HCT116 (cell line): Measurements from ENCODE around the gene RAET1E. TPM values are rescaled to one million over a fixed set of nuclear protein-coding genes. Genes with fewer than 3 reads are reported as not detected.

Experiments used
- ATAC-seq: fragments of 200-7000 bp; cut with Tn5 transposase; 2 replicates; pipeline ENCODE4 v1.9.1; 2020; ENCODE audit warnings: mild to moderate bottlenecking, moderate library complexity
- BruUV-seq: library from RNA; stranded (reverse); fragments of 400-500 nt; replicated peaks from 2 replicates; lab custom pipeline; 2021; lab: Mats Ljungman, UMichigan
- CTCF ChIA-PET: fragments of 300-600 bp; sonication (Branson Sonifier 250); formaldehyde crosslinking; loops from one replicate; lab custom pipeline; 2021; ENCODE audit warnings: antibody characterized with exemption; lab: Charles Lee
- POLR2A ChIA-PET: fragments of 300-600, 350-600 bp; sonication (Branson Sonifier 250); formaldehyde crosslinking; loops from one replicate; lab custom pipeline; 2021; ENCODE audit warnings: antibody characterized with exemption; lab: Charles Lee
- RAD21 ChIA-PET, 2 experiments: fragments of 300-600 bp; sonication (Branson Sonifier 250); formaldehyde crosslinking; loops; one replicate each; lab custom pipeline; 2023; ENCODE audit warnings: low total read pairs in 2 of 2; ENCODE audit not compliant: uncharacterized antibody in 2 of 2, unreplicated experiment in 2 of 2, low non-redundant PET in 1 of 2; lab: Charles Lee
- DNase-seq: peaks from one replicate; pipeline ENCODE4 v3.0.0-alpha.2; 2010; ENCODE audit warnings: low read depth, low spot score
- H2AFZ ChIP-seq: fragments of 200-600 bp; shearing (Covaris generic), sonication (generic); 2 replicates; pipeline ENCODE4 v1.6.1; 2017; ENCODE audit warnings: low read depth, mixed run types, mixed read lengths, antibody characterized with exemption, low read length; ENCODE audit not compliant: poor library complexity, severe bottlenecking
- H3K27ac ChIP-seq: 2 replicates; pipeline ENCODE4 v1.5.1; 2012; ENCODE audit warnings: low read depth, low read length
- H3K27me3 ChIP-seq: fragments of 200-600 bp; sonication (generic); 2 replicates; pipeline ENCODE4 v1.6.1; 2016; ENCODE audit warnings: mixed run types, low read length, mixed read lengths; ENCODE audit not compliant: insufficient read depth
- H3K36me3 ChIP-seq, 2 experiments: fragments of 200-500 bp in 1 of 2; fragments of 200-600 bp in 1 of 2; sonication (Bioruptor generic) in 1 of 2; sonication (generic) in 1 of 2; 2 replicates each; pipeline versions ENCODE4 v1.5.1 to v1.6.1; 2014 to 2016; ENCODE audit warnings: low read length in 2 of 2, inconsistent platforms in 1 of 2, mixed read lengths in 1 of 2, mixed run types in 1 of 2; ENCODE audit not compliant: insufficient read depth in 2 of 2, control insufficient read depth in 1 of 2
- H3K4me1 ChIP-seq, 2 experiments: fragments of 200-600 bp in 1 of 2; sonication (generic) in 1 of 2; 2 replicates each; pipeline versions ENCODE4 v1.5.1 to v1.6.1; 2012 to 2017; ENCODE audit warnings: low read length in 2 of 2, inconsistent platforms in 1 of 2, mild to moderate bottlenecking in 1 of 2, mixed read lengths in 1 of 2, mixed run types in 1 of 2, moderate library complexity in 1 of 2; ENCODE audit not compliant: insufficient read depth in 2 of 2, control insufficient read depth in 1 of 2
- H3K4me2 ChIP-seq: fragments of 200-600 bp; sonication (generic); 2 replicates; pipeline ENCODE4 v1.6.1; 2017; ENCODE audit warnings: mixed run types, low read length, mixed read lengths
- H3K4me3 ChIP-seq, 2 experiments: fragments of 200-600 bp in 1 of 2; sonication (generic) in 1 of 2; replicated peaks in 1 of 2; 2 replicates each; pipeline ENCODE4 v1.5.1; 2011 to 2016; ENCODE audit warnings: low read length in 2 of 2, control low read depth in 1 of 2, low read depth in 1 of 2, mild to moderate bottlenecking in 1 of 2, mixed read lengths in 1 of 2, mixed run types in 1 of 2
- H3K79me2 ChIP-seq: fragments of 200-600 bp; sonication (generic); 2 replicates; pipeline ENCODE4 v1.6.1; 2017; ENCODE audit warnings: mild to moderate bottlenecking, mixed run types, low read length, moderate library complexity, mixed read lengths; ENCODE audit not compliant: insufficient read depth
- H3K9ac ChIP-seq: fragments of 200-600 bp; sonication (generic); 2 replicates; pipeline ENCODE4 v1.6.1; 2016; ENCODE audit warnings: low read length, mixed read lengths
- H3K9me2 ChIP-seq: fragments of 200-600 bp; sonication (generic), shearing (Covaris generic); 2 replicates; pipeline ENCODE4 v1.6.1; 2017; ENCODE audit warnings: mixed run types, mild to moderate bottlenecking, moderate library complexity; ENCODE audit not compliant: insufficient read depth
- H3K9me3 ChIP-seq, 2 experiments: fragments of 200-500 bp in 1 of 2; fragments of 200-600 bp in 1 of 2; sonication (Bioruptor generic) in 1 of 2; sonication (generic) in 1 of 2; 2 replicates each; pipeline ENCODE4 v1.6.1; 2014 to 2017; ENCODE audit warnings: low read length in 2 of 2, mixed read lengths in 2 of 2, inconsistent platforms in 1 of 2, low read depth in 1 of 2, mild to moderate bottlenecking in 1 of 2, mixed run types in 1 of 2, moderate library complexity in 1 of 2; ENCODE audit not compliant: control insufficient read depth in 1 of 2, insufficient read depth in 1 of 2
- H4K20me1 ChIP-seq: fragments of 200-600 bp; sonication (generic), shearing (Covaris generic); 2 replicates; pipeline ENCODE4 v1.6.1; 2017; ENCODE audit warnings: mixed run types, mild to moderate bottlenecking, moderate library complexity; ENCODE audit not compliant: insufficient read depth
- CBX3 ChIP-seq: IDR thresholded peaks from 2 replicates; pipeline ENCODE4 v1.6.1; 2012; ENCODE audit warnings: low read depth
- EGR1 ChIP-seq: IDR thresholded peaks from 2 replicates; pipeline ENCODE4 v1.6.1; 2012; ENCODE audit warnings: low read depth
- ELF1 ChIP-seq: IDR thresholded peaks from 2 replicates; pipeline ENCODE4 v1.6.1; 2012; ENCODE audit warnings: low read depth, borderline replicate concordance
- EZH2 ChIP-seq: fragments of 200-600 bp; sonication (generic); IDR thresholded peaks from 2 replicates; pipeline ENCODE4 v1.6.1; 2017; ENCODE audit warnings: antibody characterized with exemption, mixed run types
- FOSL1 ChIP-seq: IDR thresholded peaks from 2 replicates; pipeline ENCODE4 v1.6.1; 2012; ENCODE audit warnings: low read depth
- MAX ChIP-seq: IDR thresholded peaks from 2 replicates; pipeline ENCODE4 v1.6.1; 2012
- POLR2A ChIP-seq: IDR thresholded peaks from 2 replicates; pipeline ENCODE4 v1.7.0; 2011; ENCODE audit warnings: borderline replicate concordance; ENCODE audit not compliant: insufficient read depth, insufficient read length; ENCODE audit errors: extremely low read depth
- RAD21 ChIP-seq: IDR thresholded peaks from 2 replicates; pipeline ENCODE4 v1.6.1; 2012; ENCODE audit warnings: low read depth, mild to moderate bottlenecking
- SIN3A ChIP-seq: IDR thresholded peaks from 2 replicates; pipeline ENCODE4 v1.6.1; 2012; ENCODE audit warnings: low read depth
- SP1 ChIP-seq: IDR thresholded peaks from 2 replicates; pipeline ENCODE4 v1.6.1; 2012; ENCODE audit warnings: low read depth
- TCF7L2 ChIP-seq: IDR thresholded peaks from 2 replicates; pipeline ENCODE4 v1.7.0; 2011; ENCODE audit warnings: borderline replicate concordance, inconsistent platforms; ENCODE audit not compliant: insufficient read depth, insufficient read length; ENCODE audit errors: extremely low read depth
- YY1 ChIP-seq: IDR thresholded peaks from 2 replicates; pipeline ENCODE4 v1.6.1; 2011; ENCODE audit warnings: low read length, low read depth, moderate library complexity, mild to moderate bottlenecking; ENCODE audit not compliant: insufficient replicate concordance; ENCODE audit errors: extremely low read depth
- ZFX ChIP-seq: fragments of 450-650 bp; IDR thresholded peaks from 2 replicates; pipeline ENCODE4 v1.6.1; 2017
- ZNF274 ChIP-seq: fragments of 200-500 bp; sonication (Bioruptor generic); IDR thresholded peaks from 2 replicates; pipeline ENCODE4 v1.6.1; 2014; ENCODE audit warnings: mild to moderate bottlenecking, low read depth, low read length, inconsistent platforms
- intact Hi-C: fragments of 100-400 bp; cut with micrococcal nuclease; formaldehyde crosslinking; loops from 2 replicates; pipeline ENCODE4 v1.10.0; 2022
- total RNA-seq: library from RNA; stranded (reverse); gene quantifications from one replicate; pipeline ENCODE4 v1.2.1, GENCODE V29; 2021; ENCODE audit not compliant: unreplicated experiment
- TF ChIP-seq, protein P1 (sequence below): IDR thresholded peaks from 2 replicates; pipeline ENCODE4 v1.6.1; 2012
- TF ChIP-seq, protein P2 (sequence below): IDR thresholded peaks from 2 replicates; pipeline ENCODE4 v1.6.1; 2012; ENCODE audit warnings: low read depth
- TF ChIP-seq, protein P3 (sequence below), 3 experiments: fragments of 200-600 bp in 1 of 3; sonication (generic) in 1 of 3; IDR thresholded peaks in 2 of 3; conservative IDR thresholded peaks in 1 of 3; 2 replicates each; pipeline ENCODE4 v1.5.1; 2012 to 2017; ENCODE audit warnings: low read depth in 2 of 3, low read length in 2 of 3, antibody characterized with exemption in 1 of 3, borderline replicate concordance in 1 of 3, control low read depth in 1 of 3, mild to moderate bottlenecking in 1 of 3, mixed read lengths in 1 of 3, mixed run types in 1 of 3, moderate library complexity in 1 of 3; ENCODE audit not compliant: insufficient read depth in 1 of 3
- TF ChIP-seq, protein P4 (sequence below): IDR thresholded peaks from 2 replicates; pipeline ENCODE4 v1.6.1; 2011; ENCODE audit warnings: mild to moderate bottlenecking, low read length, moderate library complexity; ENCODE audit not compliant: insufficient replicate concordance; ENCODE audit errors: extremely low read depth

Gene RAET1E
- total RNA-seq, 1 experiment from 2014 or later = 3.9 TPM

DNA sequence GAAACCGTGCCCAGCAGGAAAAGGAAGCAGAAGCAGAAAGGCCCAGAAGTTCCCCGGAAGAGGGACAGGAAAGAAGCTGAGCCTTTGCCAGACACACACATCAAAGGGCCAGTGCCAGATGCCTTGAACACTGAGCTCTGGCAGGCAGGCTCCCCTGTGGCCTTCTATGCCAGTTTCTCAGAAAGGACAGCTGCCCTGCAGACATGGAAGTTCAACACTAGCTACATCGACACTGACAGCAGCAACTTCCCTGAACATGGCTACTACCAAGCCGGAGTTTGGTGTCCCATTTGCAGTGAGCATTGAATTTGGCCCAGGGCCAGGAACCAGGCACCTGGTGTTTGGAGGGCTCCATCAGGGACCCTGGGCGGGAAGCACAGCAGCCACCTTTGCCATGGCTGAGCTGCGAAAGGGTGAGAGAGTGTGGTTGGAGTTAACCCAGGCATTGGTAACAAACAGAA lies 8.0 kb upstream of the RAET1E start:
- no peaks in the 10 kb centered on the region for H3K9me2 ChIP-seq
- H2AFZ ChIP-seq = no peak overlapping the region
- H3K9me3 ChIP-seq = peaks cover 5 to 6% of the 10 kb centered on the region in 2 experiments; a peak in 2 of 4 replicates
- H3K4me1 ChIP-seq = no peaks in the 10 kb centered on the region
- TF ChIP-seq CBX3 = no peak
- no peak for TF ChIP-seq MAX
- no peak for TF ChIP-seq YY1
- TF ChIP-seq ZNF274 = no peak
- TF ChIP-seq, protein P1, sequence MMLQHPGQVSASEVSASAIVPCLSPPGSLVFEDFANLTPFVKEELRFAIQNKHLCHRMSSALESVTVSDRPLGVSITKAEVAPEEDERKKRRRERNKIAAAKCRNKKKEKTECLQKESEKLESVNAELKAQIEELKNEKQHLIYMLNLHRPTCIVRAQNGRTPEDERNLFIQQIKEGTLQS = no peak
- no peak for TF ChIP-seq SIN3A
- no peak for TF ChIP-seq EZH2
- no peak for TF ChIP-seq RAD21
- no peak for TF ChIP-seq ELF1
- no peak for TF ChIP-seq EGR1
- TF ChIP-seq, protein P2, sequence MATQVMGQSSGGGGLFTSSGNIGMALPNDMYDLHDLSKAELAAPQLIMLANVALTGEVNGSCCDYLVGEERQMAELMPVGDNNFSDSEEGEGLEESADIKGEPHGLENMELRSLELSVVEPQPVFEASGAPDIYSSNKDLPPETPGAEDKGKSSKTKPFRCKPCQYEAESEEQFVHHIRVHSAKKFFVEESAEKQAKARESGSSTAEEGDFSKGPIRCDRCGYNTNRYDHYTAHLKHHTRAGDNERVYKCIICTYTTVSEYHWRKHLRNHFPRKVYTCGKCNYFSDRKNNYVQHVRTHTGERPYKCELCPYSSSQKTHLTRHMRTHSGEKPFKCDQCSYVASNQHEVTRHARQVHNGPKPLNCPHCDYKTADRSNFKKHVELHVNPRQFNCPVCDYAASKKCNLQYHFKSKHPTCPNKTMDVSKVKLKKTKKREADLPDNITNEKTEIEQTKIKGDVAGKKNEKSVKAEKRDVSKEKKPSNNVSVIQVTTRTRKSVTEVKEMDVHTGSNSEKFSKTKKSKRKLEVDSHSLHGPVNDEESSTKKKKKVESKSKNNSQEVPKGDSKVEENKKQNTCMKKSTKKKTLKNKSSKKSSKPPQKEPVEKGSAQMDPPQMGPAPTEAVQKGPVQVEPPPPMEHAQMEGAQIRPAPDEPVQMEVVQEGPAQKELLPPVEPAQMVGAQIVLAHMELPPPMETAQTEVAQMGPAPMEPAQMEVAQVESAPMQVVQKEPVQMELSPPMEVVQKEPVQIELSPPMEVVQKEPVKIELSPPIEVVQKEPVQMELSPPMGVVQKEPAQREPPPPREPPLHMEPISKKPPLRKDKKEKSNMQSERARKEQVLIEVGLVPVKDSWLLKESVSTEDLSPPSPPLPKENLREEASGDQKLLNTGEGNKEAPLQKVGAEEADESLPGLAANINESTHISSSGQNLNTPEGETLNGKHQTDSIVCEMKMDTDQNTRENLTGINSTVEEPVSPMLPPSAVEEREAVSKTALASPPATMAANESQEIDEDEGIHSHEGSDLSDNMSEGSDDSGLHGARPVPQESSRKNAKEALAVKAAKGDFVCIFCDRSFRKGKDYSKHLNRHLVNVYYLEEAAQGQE = no peak
- no peak for TF ChIP-seq TCF7L2
- TF ChIP-seq, protein P3, sequence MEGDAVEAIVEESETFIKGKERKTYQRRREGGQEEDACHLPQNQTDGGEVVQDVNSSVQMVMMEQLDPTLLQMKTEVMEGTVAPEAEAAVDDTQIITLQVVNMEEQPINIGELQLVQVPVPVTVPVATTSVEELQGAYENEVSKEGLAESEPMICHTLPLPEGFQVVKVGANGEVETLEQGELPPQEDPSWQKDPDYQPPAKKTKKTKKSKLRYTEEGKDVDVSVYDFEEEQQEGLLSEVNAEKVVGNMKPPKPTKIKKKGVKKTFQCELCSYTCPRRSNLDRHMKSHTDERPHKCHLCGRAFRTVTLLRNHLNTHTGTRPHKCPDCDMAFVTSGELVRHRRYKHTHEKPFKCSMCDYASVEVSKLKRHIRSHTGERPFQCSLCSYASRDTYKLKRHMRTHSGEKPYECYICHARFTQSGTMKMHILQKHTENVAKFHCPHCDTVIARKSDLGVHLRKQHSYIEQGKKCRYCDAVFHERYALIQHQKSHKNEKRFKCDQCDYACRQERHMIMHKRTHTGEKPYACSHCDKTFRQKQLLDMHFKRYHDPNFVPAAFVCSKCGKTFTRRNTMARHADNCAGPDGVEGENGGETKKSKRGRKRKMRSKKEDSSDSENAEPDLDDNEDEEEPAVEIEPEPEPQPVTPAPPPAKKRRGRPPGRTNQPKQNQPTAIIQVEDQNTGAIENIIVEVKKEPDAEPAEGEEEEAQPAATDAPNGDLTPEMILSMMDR (IDR thresholded peaks at IDR 0.05 in 2 of 3, conservative IDR thresholded peaks at IDR 0.05 in 1 of 3; ENCODE audit: borderline replicate concordance in 1 of 3, insufficient read depth in 1 of 3, low read depth in 2 of 3, low read length in 2 of 3) = no peak
- TF ChIP-seq POLR2A = no peak
- TF ChIP-seq, protein P4, sequence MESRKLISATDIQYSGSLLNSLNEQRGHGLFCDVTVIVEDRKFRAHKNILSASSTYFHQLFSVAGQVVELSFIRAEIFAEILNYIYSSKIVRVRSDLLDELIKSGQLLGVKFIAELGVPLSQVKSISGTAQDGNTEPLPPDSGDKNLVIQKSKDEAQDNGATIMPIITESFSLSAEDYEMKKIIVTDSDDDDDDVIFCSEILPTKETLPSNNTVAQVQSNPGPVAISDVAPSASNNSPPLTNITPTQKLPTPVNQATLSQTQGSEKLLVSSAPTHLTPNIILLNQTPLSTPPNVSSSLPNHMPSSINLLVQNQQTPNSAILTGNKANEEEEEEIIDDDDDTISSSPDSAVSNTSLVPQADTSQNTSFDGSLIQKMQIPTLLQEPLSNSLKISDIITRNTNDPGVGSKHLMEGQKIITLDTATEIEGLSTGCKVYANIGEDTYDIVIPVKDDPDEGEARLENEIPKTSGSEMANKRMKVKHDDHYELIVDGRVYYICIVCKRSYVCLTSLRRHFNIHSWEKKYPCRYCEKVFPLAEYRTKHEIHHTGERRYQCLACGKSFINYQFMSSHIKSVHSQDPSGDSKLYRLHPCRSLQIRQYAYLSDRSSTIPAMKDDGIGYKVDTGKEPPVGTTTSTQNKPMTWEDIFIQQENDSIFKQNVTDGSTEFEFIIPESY = no peak
- TF ChIP-seq SP1 = no peak
- TF ChIP-seq ZFX = no peak
- no peak for TF ChIP-seq FOSL1
- no peak for ATAC-seq
- H3K4me3 ChIP-seq = no peak overlapping the region
- no peak overlapping the region for H3K4me2 ChIP-seq
- intact Hi-C loops = no loop called here
- no peak overlapping the region for H3K9ac ChIP-seq
- H3K27ac ChIP-seq = no peak overlapping the region
- POLR2A ChIA-PET = interaction anchor here (0.6 kb wide), 1 partner anchor 9 kb away, joined by 3 read pairs; no protein-coding TSS in a partner anchor
- H3K27me3 ChIP-seq = no peaks in the 10 kb centered on the region
- no TSS peak for BruUV-seq
- CTCF ChIA-PET = no interaction called here
- DNase-seq = no peak
- no peaks in the 10 kb centered on the region for H4K20me1 ChIP-seq
- H3K36me3 ChIP-seq = no peaks in the 10 kb centered on the region
- no peaks in the 10 kb centered on the region for H3K79me2 ChIP-seq
- RAD21 ChIA-PET = no interaction called here
